ENCODE data around the gene QRICH1. TPM values are rescaled to one million over a fixed set of nuclear protein-coding genes. Genes with fewer than 3 reads are reported as not detected.
A peak's percentile ranks its signal among the peaks of the same experiment; 100 is the strongest.

Gene QRICH1
- total RNA-seq, 1 experiment from 2014 or later: 123 TPM

- no peaks in the 10 kb centered on the region for H3K9me3 Mint-ChIP-seq
- ChIA-PET CTCF (no interaction called here), POLR2A (no interaction called here)
- no peak overlapping the region for H3K27ac Mint-ChIP-seq
- peaks cover 56% of the 10 kb centered on the region for H3K36me3 Mint-ChIP-seq
- no peak overlapping the region for H3K4me3 Mint-ChIP-seq
- H3K4me1 Mint-ChIP-seq: peaks cover 2% of the 10 kb centered on the region; the same call in 1 of the 2 replicates
- ATAC-seq (no peak), DNase-seq (ENCODE audit: low spot score) (no peak)
- H3K27me3 Mint-ChIP-seq (ENCODE audit: low read depth): no peaks in the 10 kb centered on the region
- TF ChIP-seq ZNF263 (CRISPR knock-in tag; IDR thresholded peaks at IDR 0.05; ENCODE audit: low read depth) (no peak), ZBTB21 (CRISPR knock-in tag; IDR thresholded peaks at IDR 0.05; ENCODE audit: borderline replicate concordance) (no peak), GTF2I (CRISPR knock-in tag; conservative IDR thresholded peaks at IDR 0.05) (no peak), ELF4 (CRISPR knock-in tag; IDR thresholded peaks at IDR 0.05; ENCODE audit: low read depth) (no peak), OVOL2 (CRISPR knock-in tag; IDR thresholded peaks at IDR 0.05; ENCODE audit: borderline replicate concordance) (no peak), NFYB (CRISPR knock-in tag; conservative IDR thresholded peaks at IDR 0.05; ENCODE audit: low read depth) (no peak), ZNF281 (CRISPR knock-in tag; IDR thresholded peaks at IDR 0.05) (no peak), GRHL2 (CRISPR knock-in tag; IDR thresholded peaks at IDR 0.05; ENCODE audit: insufficient replicate concordance, severe bottlenecking) (no peak)
Observed at GRCh38 chr3:49098429-49098828, 4.6 kb upstream of the QRICH1 start.

DNA sequence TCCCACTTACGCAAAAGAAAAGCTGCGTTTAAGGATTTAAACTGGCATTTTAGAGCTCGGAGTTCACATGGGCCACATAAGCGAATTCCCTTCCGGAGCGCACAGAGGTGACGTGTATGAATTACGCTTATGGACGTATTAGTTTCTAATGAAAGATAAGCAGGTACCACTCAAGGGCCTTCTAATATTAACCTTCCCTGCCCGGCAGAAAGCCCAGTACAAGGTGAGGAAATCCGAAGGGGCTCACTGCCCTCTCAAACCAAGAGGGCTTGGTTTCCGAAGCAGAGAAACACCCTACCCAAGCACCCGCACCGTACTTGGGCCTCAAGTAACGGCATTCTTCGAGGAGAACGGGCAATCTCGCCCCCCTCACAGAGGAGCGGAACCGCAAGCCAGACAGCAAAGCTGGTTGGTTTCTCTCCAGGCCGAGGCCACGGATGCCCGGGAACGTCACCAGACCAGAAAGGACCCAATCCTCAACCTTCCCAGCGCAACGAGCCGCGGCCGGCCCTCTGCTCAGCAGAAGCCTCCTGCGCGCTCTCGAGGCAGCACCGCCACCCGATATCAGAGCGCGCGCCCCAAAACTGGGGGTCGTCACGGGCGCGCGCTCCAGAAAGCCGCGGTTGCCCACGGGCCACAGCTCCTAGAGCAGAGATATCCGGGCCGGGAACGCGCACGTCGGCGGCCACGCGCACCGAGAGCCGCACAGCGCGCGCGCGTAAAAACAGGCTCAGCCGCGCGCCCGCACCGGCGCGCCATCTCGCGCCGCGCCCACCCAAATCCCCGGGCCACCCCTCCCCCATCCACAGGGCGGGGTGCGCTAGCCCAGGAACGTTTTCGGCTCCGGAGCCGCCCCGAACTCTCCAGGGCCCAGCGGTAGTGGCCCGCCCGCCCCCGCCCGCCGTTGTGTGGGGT, 676 bp downstream of the QRICH1 start:
- H3K27me3 Mint-ChIP-seq (ENCODE audit: low read depth): no peaks in the 10 kb centered on the region
- H3K36me3 Mint-ChIP-seq: peaks cover 22% of the 10 kb centered on the region
- peaks cover 8% of the 10 kb centered on the region for H3K4me1 Mint-ChIP-seq
- POLR2A ChIA-PET: interaction anchor here (0.5 to 3.1 kb wide), 22 partner anchors 10 to 376 kb away, joined by 3 to 40 read pairs (median 6); partner anchors contain the start of genes DAG1, DALRD3, IMPDH2 and LAMB2
- DNase-seq (ENCODE audit: low spot score) (peak; percentile 86), ATAC-seq (peak; percentile 8)
- no peaks in the 10 kb centered on the region for H3K9me3 Mint-ChIP-seq
- peak overlapping the region; percentile 89 for H3K4me3 Mint-ChIP-seq
- peak overlapping the region; percentile 94 for H3K27ac Mint-ChIP-seq
- CTCF ChIA-PET: interaction anchor here (0.6 to 3.7 kb wide), 25 partner anchors 11 to 657 kb away, joined by 3 to 38 read pairs (median 5); partner anchors contain the start of genes AMT, IMPDH2, KLHDC8B and LAMB2
- TF ChIP-seq, protein P1, sequence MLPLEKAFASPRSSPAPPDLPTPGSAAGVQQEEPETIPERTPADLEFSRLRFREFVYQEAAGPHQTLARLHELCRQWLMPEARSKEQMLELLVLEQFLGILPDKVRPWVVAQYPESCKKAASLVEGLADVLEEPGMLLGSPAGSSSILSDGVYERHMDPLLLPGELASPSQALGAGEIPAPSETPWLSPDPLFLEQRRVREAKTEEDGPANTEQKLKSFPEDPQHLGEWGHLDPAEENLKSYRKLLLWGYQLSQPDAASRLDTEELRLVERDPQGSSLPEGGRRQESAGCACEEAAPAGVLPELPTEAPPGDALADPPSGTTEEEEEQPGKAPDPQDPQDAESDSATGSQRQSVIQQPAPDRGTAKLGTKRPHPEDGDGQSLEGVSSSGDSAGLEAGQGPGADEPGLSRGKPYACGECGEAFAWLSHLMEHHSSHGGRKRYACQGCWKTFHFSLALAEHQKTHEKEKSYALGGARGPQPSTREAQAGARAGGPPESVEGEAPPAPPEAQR (CRISPR knock-in tag; IDR thresholded peaks at IDR 0.05): no peak
- no peak for TF ChIP-seq GRHL2 (CRISPR knock-in tag; IDR thresholded peaks at IDR 0.05; ENCODE audit: insufficient replicate concordance, severe bottlenecking)
- no peak for TF ChIP-seq ZNF219 (CRISPR knock-in tag; IDR thresholded peaks at IDR 0.05; ENCODE audit: borderline replicate concordance)
- TF ChIP-seq NR3C1 (CRISPR knock-in tag; conservative IDR thresholded peaks at IDR 0.05; ENCODE audit: low read depth): no peak
- no peak for TF ChIP-seq ZNF396 (CRISPR knock-in tag; IDR thresholded peaks at IDR 0.05; ENCODE audit: borderline replicate concordance)
- no peak for TF ChIP-seq GTF2I (CRISPR knock-in tag; conservative IDR thresholded peaks at IDR 0.05)
- TF ChIP-seq ESRRA (CRISPR knock-in tag; IDR thresholded peaks at IDR 0.05; ENCODE audit: borderline replicate concordance): 0 out of 2 replicates have a peak, but pooled peaks have one; percentile 7
- no peak for TF ChIP-seq MLX (CRISPR knock-in tag; IDR thresholded peaks at IDR 0.05)
- no peak for TF ChIP-seq CREM (CRISPR knock-in tag; IDR thresholded peaks at IDR 0.05)
- no peak for TF ChIP-seq SMAD3 (CRISPR knock-in tag; IDR thresholded peaks at IDR 0.05; ENCODE audit: borderline replicate concordance)
- no peak for TF ChIP-seq ELF4 (CRISPR knock-in tag; IDR thresholded peaks at IDR 0.05; ENCODE audit: low read depth)
- TF ChIP-seq USF2 (CRISPR knock-in tag; IDR thresholded peaks at IDR 0.05): no peak
- 0 out of 2 replicates have a peak, but pooled peaks have one; percentile 11 for TF ChIP-seq IRF1 (CRISPR knock-in tag; IDR thresholded peaks at IDR 0.05)
- no peak for TF ChIP-seq IRF2 (CRISPR knock-in tag; IDR thresholded peaks at IDR 0.05; ENCODE audit: borderline replicate concordance, low read depth)
- TF ChIP-seq ZNF121 (CRISPR knock-in tag; IDR thresholded peaks at IDR 0.05): no peak
- TF ChIP-seq ZNF423 (CRISPR knock-in tag; IDR thresholded peaks at IDR 0.05): no peak
- TF ChIP-seq ZNF281 (CRISPR knock-in tag; IDR thresholded peaks at IDR 0.05): 0 out of 2 replicates have a peak, but pooled peaks have one; percentile 30

All from WTC11 (cell line).